Activated naive CD8-positive, alpha-beta T cell (primary cell): Measurements from ENCODE around the gene AGBL4.

ENCODE experiments used
- H3K27ac Mint-ChIP-seq: one replicate; pipeline ENCODE4 v1.8.0; 2021; ENCODE audit warnings: mixed read lengths
- H3K27me3 Mint-ChIP-seq: one replicate; pipeline ENCODE4 v1.8.0; 2021; ENCODE audit warnings: mixed read lengths
- H3K36me3 Mint-ChIP-seq: one replicate; pipeline ENCODE4 v1.8.0; 2021; ENCODE audit warnings: mixed read lengths
- H3K4me1 Mint-ChIP-seq: one replicate; pipeline ENCODE4 v1.8.0; 2021; ENCODE audit warnings: low read depth, mixed read lengths
- H3K4me3 Mint-ChIP-seq: one replicate; pipeline ENCODE4 v1.8.0; 2021; ENCODE audit warnings: mild to moderate bottlenecking, mixed read lengths
- H3K9me3 Mint-ChIP-seq: one replicate; pipeline ENCODE4 v1.8.0; 2021; ENCODE audit warnings: low read depth, mixed read lengths

AGBL4 gene

GRCh38 chr1:48775831-48776392 is 1247.8 kb downstream of the AGBL4 start:
- Mint-ChIP-seq H3K27me3 (no peaks in the 10 kb centered on the region), H3K27ac (peak overlapping the region; percentile 83), H3K36me3 (peaks cover 6% of the 10 kb centered on the region), H3K9me3 (no peaks in the 10 kb centered on the region), H3K4me1 (peaks cover 58% of the 10 kb centered on the region), H3K4me3 (peak overlapping the region; percentile 91)

- no peaks in the 10 kb centered on the region for H3K9me3 Mint-ChIP-seq
- peaks cover 6% of the 10 kb centered on the region for H3K36me3 Mint-ChIP-seq
- no peaks in the 10 kb centered on the region for H3K27me3 Mint-ChIP-seq
- peaks cover 76% of the 10 kb centered on the region for H3K4me1 Mint-ChIP-seq
- no peak overlapping the region for H3K27ac Mint-ChIP-seq
- no peak overlapping the region for H3K4me3 Mint-ChIP-seq
Observed at GRCh38 chr1:48773133-48773532, 1250.6 kb downstream of the AGBL4 start.

- H3K4me1 Mint-ChIP-seq: peaks cover 79% of the 10 kb centered on the region
- H3K36me3 Mint-ChIP-seq: peaks cover 11% of the 10 kb centered on the region
- no peak overlapping the region for H3K4me3 Mint-ChIP-seq
- no peaks in the 10 kb centered on the region for H3K27me3 Mint-ChIP-seq
- no peak overlapping the region for H3K27ac Mint-ChIP-seq
- no peaks in the 10 kb centered on the region for H3K9me3 Mint-ChIP-seq
Observed at GRCh38 chr1:48772211-48772610, 1251.5 kb downstream of the AGBL4 start.

- H3K4me3 Mint-ChIP-seq: no peak overlapping the region
- no peak overlapping the region for H3K27ac Mint-ChIP-seq
- H3K27me3 Mint-ChIP-seq: no peaks in the 10 kb centered on the region
- H3K4me1 Mint-ChIP-seq: peaks cover 79% of the 10 kb centered on the region
- H3K9me3 Mint-ChIP-seq: no peaks in the 10 kb centered on the region
- peaks cover 12% of the 10 kb centered on the region for H3K36me3 Mint-ChIP-seq
Observed at GRCh38 chr1:48771561-48771960, 1252.2 kb downstream of the AGBL4 start.

- Mint-ChIP-seq H3K36me3 (peaks cover 21% of the 10 kb centered on the region), H3K27me3 (no peaks in the 10 kb centered on the region), H3K4me3 (no peak overlapping the region), H3K27ac (no peak overlapping the region), H3K4me1 (peaks cover 57% of the 10 kb centered on the region), H3K9me3 (no peaks in the 10 kb centered on the region)
Observed at GRCh38 chr1:48767975-48768510, 1255.7 kb downstream of the AGBL4 start.

GRCh38 chr1:48765335-48765734 is 1258.4 kb downstream of the AGBL4 start:
- Mint-ChIP-seq H3K4me3 (no peak overlapping the region), H3K27ac (no peak overlapping the region), H3K9me3 (no peaks in the 10 kb centered on the region), H3K36me3 (peaks cover 20% of the 10 kb centered on the region), H3K4me1 (peaks cover 34% of the 10 kb centered on the region), H3K27me3 (no peaks in the 10 kb centered on the region)

- Mint-ChIP-seq H3K27me3 (no peaks in the 10 kb centered on the region), H3K36me3 (peaks cover 28% of the 10 kb centered on the region), H3K9me3 (no peaks in the 10 kb centered on the region), H3K4me1 (peaks cover 12% of the 10 kb centered on the region), H3K27ac (no peak overlapping the region), H3K4me3 (no peak overlapping the region)
Observed at GRCh38 chr1:48761986-48762385, 1261.8 kb downstream of the AGBL4 start.

GRCh38 chr1:48761411-48761810 is 1262.3 kb downstream of the AGBL4 start:
- Mint-ChIP-seq H3K4me3 (no peak overlapping the region), H3K27ac (no peak overlapping the region), H3K4me1 (peaks cover 11% of the 10 kb centered on the region), H3K36me3 (peaks cover 30% of the 10 kb centered on the region), H3K27me3 (no peaks in the 10 kb centered on the region), H3K9me3 (no peaks in the 10 kb centered on the region)

GRCh38 chr1:48760857-48761256 is 1262.9 kb downstream of the AGBL4 start:
- peaks cover 31% of the 10 kb centered on the region for H3K36me3 Mint-ChIP-seq
- H3K9me3 Mint-ChIP-seq: no peaks in the 10 kb centered on the region
- H3K4me3 Mint-ChIP-seq: no peak overlapping the region
- H3K27me3 Mint-ChIP-seq: no peaks in the 10 kb centered on the region
- no peak overlapping the region for H3K27ac Mint-ChIP-seq
- peaks cover 11% of the 10 kb centered on the region for H3K4me1 Mint-ChIP-seq

GRCh38 chr1:48758976-48759375 is 1264.8 kb downstream of the AGBL4 start:
- H3K4me3 Mint-ChIP-seq: no peak overlapping the region
- no peaks in the 10 kb centered on the region for H3K27me3 Mint-ChIP-seq
- H3K36me3 Mint-ChIP-seq: peaks cover 27% of the 10 kb centered on the region
- H3K9me3 Mint-ChIP-seq: no peaks in the 10 kb centered on the region
- no peak overlapping the region for H3K27ac Mint-ChIP-seq
- H3K4me1 Mint-ChIP-seq: peaks cover 7% of the 10 kb centered on the region

GRCh38 chr1:48757363-48757762 is 1266.4 kb downstream of the AGBL4 start:
- Mint-ChIP-seq H3K4me3 (no peak overlapping the region), H3K4me1 (peaks cover 7% of the 10 kb centered on the region)

GRCh38 chr1:48756683-48757316 is 1267.0 kb downstream of the AGBL4 start:
- Mint-ChIP-seq H3K36me3 (peaks cover 26% of the 10 kb centered on the region), H3K4me3 (no peak overlapping the region), H3K27ac (no peak overlapping the region)

More at GRCh38 chr1:48757363-48757762, 1266.4 kb downstream of the AGBL4 start:
- no peaks in the 10 kb centered on the region for H3K27me3 Mint-ChIP-seq
- peaks cover 27% of the 10 kb centered on the region for H3K36me3 Mint-ChIP-seq
- no peaks in the 10 kb centered on the region for H3K9me3 Mint-ChIP-seq
- no peak overlapping the region for H3K27ac Mint-ChIP-seq

GRCh38 chr1:48753293-48753692 is 1270.5 kb downstream of the AGBL4 start:
- H3K9me3 Mint-ChIP-seq: no peaks in the 10 kb centered on the region
- peaks cover 8% of the 10 kb centered on the region for H3K4me1 Mint-ChIP-seq
- H3K4me3 Mint-ChIP-seq: no peak overlapping the region
- peaks cover 17% of the 10 kb centered on the region for H3K36me3 Mint-ChIP-seq
- H3K27ac Mint-ChIP-seq: no peak overlapping the region
- H3K27me3 Mint-ChIP-seq: no peaks in the 10 kb centered on the region

More at GRCh38 chr1:48756683-48757316, 1267.0 kb downstream of the AGBL4 start:
- H3K27me3 Mint-ChIP-seq: no peaks in the 10 kb centered on the region
- H3K4me1 Mint-ChIP-seq: peaks cover 7% of the 10 kb centered on the region
- H3K9me3 Mint-ChIP-seq: no peaks in the 10 kb centered on the region

GRCh38 chr1:48750109-48750508 is 1273.6 kb downstream of the AGBL4 start:
- no peaks in the 10 kb centered on the region for H3K27me3 Mint-ChIP-seq
- peaks cover 9% of the 10 kb centered on the region for H3K36me3 Mint-ChIP-seq
- H3K4me3 Mint-ChIP-seq: no peak overlapping the region
- no peaks in the 10 kb centered on the region for H3K9me3 Mint-ChIP-seq
- H3K4me1 Mint-ChIP-seq: peaks cover 2% of the 10 kb centered on the region
- H3K27ac Mint-ChIP-seq: no peak overlapping the region

GRCh38 chr1:48749068-48749467 is 1274.7 kb downstream of the AGBL4 start:
- H3K9me3 Mint-ChIP-seq: no peaks in the 10 kb centered on the region
- peaks cover 2% of the 10 kb centered on the region for H3K4me1 Mint-ChIP-seq
- H3K4me3 Mint-ChIP-seq: no peak overlapping the region
- H3K27ac Mint-ChIP-seq: no peak overlapping the region
- H3K36me3 Mint-ChIP-seq: peaks cover 8% of the 10 kb centered on the region
- no peaks in the 10 kb centered on the region for H3K27me3 Mint-ChIP-seq

- Mint-ChIP-seq H3K4me3 (no peak overlapping the region), H3K4me1 (peaks cover 2% of the 10 kb centered on the region), H3K27ac (no peak overlapping the region), H3K36me3 (peaks cover 11% of the 10 kb centered on the region), H3K27me3 (no peaks in the 10 kb centered on the region), H3K9me3 (no peaks in the 10 kb centered on the region)
Observed at GRCh38 chr1:48746906-48747305, 1276.8 kb downstream of the AGBL4 start.
